GM23338 (cell line): ENCODE measurements around the gene GATM. TPM values are rescaled to one million over a fixed set of nuclear protein-coding genes. Genes with fewer than 3 reads are reported as not detected.

Experiments used
- ATAC-seq: fragments of 200-7000 bp; cut with Tn5 transposase; 3 replicates; pipeline ENCODE4 v1.9.1; 2020
- DNase-seq: peaks from one replicate; pipeline ENCODE4 v3.0.0-alpha.2; 2015; ENCODE audit warnings: low spot score
- H2AFZ ChIP-seq: fragments of 200-600 bp; sonication (generic); 2 replicates; pipeline ENCODE4 v1.8.0; 2016; ENCODE audit warnings: antibody characterized with exemption, mild to moderate bottlenecking, moderate library complexity
- H3F3A ChIP-seq: fragments of 200-600 bp; sonication (generic); replicated peaks from 2 replicates; pipeline ENCODE4 v1.8.0; 2017; ENCODE audit warnings: antibody characterized with exemption, mixed run types, low read depth
- H3K27ac ChIP-seq: fragments of 200-600 bp; sonication (generic); 2 replicates; pipeline ENCODE4 v1.6.1; 2016; ENCODE audit warnings: low read depth
- H3K27me3 ChIP-seq: fragments of 200-600 bp; sonication (generic); 2 replicates; pipeline ENCODE4 v1.8.0; 2016; ENCODE audit warnings: mild to moderate bottlenecking, mixed run types, moderate library complexity; ENCODE audit not compliant: insufficient read depth
- H3K36me3 ChIP-seq: fragments of 200-600 bp; sonication (generic); 2 replicates; pipeline ENCODE4 v1.8.0; 2016; ENCODE audit warnings: mild to moderate bottlenecking; ENCODE audit not compliant: insufficient read depth
- H3K4me1 ChIP-seq: fragments of 200-600 bp; sonication (generic); 2 replicates; pipeline ENCODE4 v1.8.0; 2016; ENCODE audit warnings: mild to moderate bottlenecking, moderate library complexity; ENCODE audit not compliant: insufficient read depth
- H3K4me2 ChIP-seq: fragments of 200-600 bp; sonication (generic); 2 replicates; pipeline ENCODE4 v1.7.1; 2017; ENCODE audit warnings: mixed run types
- H3K4me3 ChIP-seq: fragments of 200-600 bp; sonication (generic); 2 replicates; pipeline ENCODE4 v1.6.1; 2016; ENCODE audit warnings: mixed run types
- H3K79me2 ChIP-seq: fragments of 200-600 bp; sonication (generic); replicated peaks from 2 replicates; pipeline ENCODE4 v1.8.0; 2017; ENCODE audit warnings: mild to moderate bottlenecking; ENCODE audit not compliant: insufficient read depth
- H3K9me2 ChIP-seq: fragments of 200-600 bp; sonication (generic); 2 replicates; pipeline ENCODE4 v1.8.0; 2017; ENCODE audit not compliant: insufficient read depth
- H4K20me1 ChIP-seq: fragments of 200-600 bp; sonication (generic); replicated peaks from 2 replicates; pipeline ENCODE4 v1.8.0; 2017; ENCODE audit warnings: mild to moderate bottlenecking; ENCODE audit not compliant: insufficient read depth
- H3K27ac Mint-ChIP-seq: 2 replicates; pipeline ENCODE4 v1.8.0; 2020; ENCODE audit warnings: inconsistent platforms, mild to moderate bottlenecking, moderate library complexity, mixed read lengths
- H3K27me3 Mint-ChIP-seq: 3 replicates; pipeline ENCODE4 v1.8.0; 2022; ENCODE audit warnings: low read depth, mild to moderate bottlenecking, moderate library complexity, mixed read lengths, inconsistent platforms; ENCODE audit not compliant: insufficient read depth, poor library complexity
- H3K36me3 Mint-ChIP-seq: 3 replicates; pipeline ENCODE4 v1.8.0; 2021; ENCODE audit warnings: low read depth, mild to moderate bottlenecking, inconsistent platforms, moderate library complexity, mixed read lengths
- H3K4me1 Mint-ChIP-seq: 3 replicates; pipeline ENCODE4 v1.8.0; 2020; ENCODE audit warnings: mild to moderate bottlenecking, inconsistent platforms, mixed read lengths
- H3K4me3 Mint-ChIP-seq: 3 replicates; pipeline ENCODE4 v1.8.0; 2021; ENCODE audit warnings: moderate library complexity, mild to moderate bottlenecking, inconsistent platforms, mixed read lengths
- H3K9me3 Mint-ChIP-seq: 3 replicates; pipeline ENCODE4 v1.8.0; 2020; ENCODE audit warnings: moderate library complexity, mild to moderate bottlenecking, inconsistent platforms, mixed read lengths
- CREB1 ChIP-seq: fragments of 250-450 bp; sonication (Bioruptor Pico); IDR thresholded peaks from 2 replicates; pipeline ENCODE4 v1.5.0; 2020; ENCODE audit warnings: low read depth, mild to moderate bottlenecking, moderate library complexity
- EZH2phosphoT487 ChIP-seq: fragments of 200-600 bp; sonication (generic); IDR thresholded peaks from one replicate; pipeline ENCODE4 v1.8.1; 2018; ENCODE audit warnings: antibody characterized with exemption; ENCODE audit not compliant: unreplicated experiment
- POLR2AphosphoS5 ChIP-seq: IDR thresholded peaks from 2 replicates; pipeline ENCODE4 v1.6.1; 2016; ENCODE audit warnings: antibody characterized with exemption, low read depth
- STAT1 ChIP-seq: IDR thresholded peaks from one replicate; pipeline ENCODE4 v1.6.1; 2016; ENCODE audit warnings: antibody characterized with exemption; ENCODE audit not compliant: unreplicated experiment
- ZNF331 ChIP-seq: fragments of 250-450 bp; sonication (Bioruptor Pico); IDR thresholded peaks from 2 replicates; pipeline ENCODE4 v1.5.0; 2020; ENCODE audit warnings: low read depth, mild to moderate bottlenecking, moderate library complexity
- polyA plus RNA-seq: library from polyadenylated mRNA; unstranded; fragments of >200 nt; fragmentation: Nextera tagmentation; extraction: Ambion mirVana; gene quantifications from 2 replicates; pipeline ENCODE4 v1.2.1, GENCODE V29; 2016
- total RNA-seq: library from RNA; depleted of rRNA; stranded (reverse); fragments of >200 nt; shearing (Covaris generic); gene quantifications from 2 replicates; pipeline ENCODE4 v1.2.3, GENCODE V29; 2014
- TF ChIP-seq, protein P1 (sequence below), 2 experiments: fragments of 200-600 bp in 1 of 2; sonication (generic) in 1 of 2; conservative IDR thresholded peaks; 2 replicates each; pipeline versions ENCODE4 v1.5.1 to v1.6.1; 2016 to 2017; ENCODE audit warnings: antibody characterized with exemption in 2 of 2, low read depth in 2 of 2, mild to moderate bottlenecking in 2 of 2, moderate library complexity in 1 of 2
- TF ChIP-seq, protein P2 (sequence below): IDR thresholded peaks from one replicate; pipeline ENCODE4 v1.6.1; 2018; ENCODE audit warnings: antibody characterized with exemption; ENCODE audit not compliant: unreplicated experiment

GATM gene
- total and polyA plus RNA-seq, 2 experiments from 2014 or later, result 8.5 to 17.5 TPM

DNA sequence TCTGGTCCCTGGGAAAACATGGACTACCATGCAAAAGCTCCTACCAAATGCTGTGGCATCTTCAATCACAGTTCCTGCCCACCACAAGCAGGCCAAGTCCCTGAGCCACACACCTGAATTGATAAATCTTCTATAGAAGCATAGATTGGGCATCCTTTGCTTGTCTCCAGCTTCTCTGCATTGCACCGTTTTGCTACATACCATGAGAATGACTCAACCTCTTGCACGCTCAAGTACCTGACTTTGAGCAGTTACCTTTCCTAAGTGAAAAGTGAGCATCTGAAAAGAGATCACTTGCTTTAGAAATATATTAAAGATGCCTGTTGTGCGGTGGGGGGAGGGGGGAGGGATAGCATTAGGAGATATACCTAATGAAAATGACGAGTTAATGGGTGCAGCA lies 31.3 kb downstream of the GATM start:
- Mint-ChIP-seq H3K9me3 (no peaks in the 10 kb centered on the region), H3K27ac (no peak overlapping the region), H3K27me3 (no peaks in the 10 kb centered on the region), H3K4me1 (no peaks in the 10 kb centered on the region), H3K4me3 (no peak overlapping the region), H3K36me3 (no peaks in the 10 kb centered on the region)
- Histone ChIP-seq H3K27me3 (no peaks in the 10 kb centered on the region), H3K27ac (no peak overlapping the region), H3K4me1 (no peaks in the 10 kb centered on the region), H3K4me2 (no peak overlapping the region), H2AFZ (peak overlapping the region; percentile 28; the same call in 1 of the 2 replicates), H3K4me3 (no peak overlapping the region), H3K79me2 (no peaks in the 10 kb centered on the region), H3K36me3 (no peaks in the 10 kb centered on the region), H4K20me1 (no peaks in the 10 kb centered on the region), H3F3A (no peaks in the 10 kb centered on the region), H3K9me2 (no peaks in the 10 kb centered on the region)
- ATAC-seq (no peak), DNase-seq (no peak)
- no peak for TF ChIP-seq POLR2AphosphoS5
- TF ChIP-seq CREB1 (CRISPR knock-in tag), result no peak
- no peak for TF ChIP-seq ZNF331 (CRISPR knock-in tag)

DNA sequence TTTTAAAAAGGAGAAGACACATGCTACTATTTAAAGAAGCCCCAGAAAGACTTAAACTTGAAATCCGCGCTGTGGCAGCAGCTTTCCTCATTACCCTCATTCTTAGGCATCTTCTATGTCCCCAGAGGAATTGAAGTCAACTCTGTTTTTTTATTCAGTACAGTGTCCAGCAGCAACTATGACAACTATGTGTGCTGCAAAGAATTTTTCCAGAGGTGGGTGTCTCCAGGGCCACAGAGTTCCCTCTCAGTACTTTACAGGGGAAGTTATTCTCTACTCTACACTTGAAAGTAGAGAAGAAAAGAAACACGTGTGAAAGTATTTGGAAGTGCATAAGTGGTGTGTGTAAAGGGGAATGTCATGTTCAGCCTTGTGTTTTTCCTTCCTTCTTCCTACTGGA lies 32.0 kb downstream of the GATM start:
- DNase-seq, result no peak
- H3K4me3 ChIP-seq, result no peak overlapping the region
- no peak overlapping the region for H3K27ac ChIP-seq
- H3F3A ChIP-seq, result no peaks in the 10 kb centered on the region
- H4K20me1 ChIP-seq, result no peaks in the 10 kb centered on the region
- Mint-ChIP-seq H3K9me3 (no peaks in the 10 kb centered on the region), H3K36me3 (no peaks in the 10 kb centered on the region), H3K4me3 (no peak overlapping the region), H3K4me1 (no peaks in the 10 kb centered on the region), H3K27me3 (no peaks in the 10 kb centered on the region), H3K27ac (no peak overlapping the region)
- H3K36me3 ChIP-seq, result no peaks in the 10 kb centered on the region
- no peak overlapping the region for H3K4me2 ChIP-seq
- no peaks in the 10 kb centered on the region for H3K9me2 ChIP-seq
- H3K79me2 ChIP-seq, result no peaks in the 10 kb centered on the region
- no peaks in the 10 kb centered on the region for H3K27me3 ChIP-seq
- TF ChIP-seq EZH2phosphoT487, result no peak
- TF ChIP-seq STAT1, result no peak
- H3K4me1 ChIP-seq, result no peaks in the 10 kb centered on the region
- peak overlapping the region; percentile 28; the same call in 1 of the 2 replicates for H2AFZ ChIP-seq
- ATAC-seq, result no peak

DNA sequence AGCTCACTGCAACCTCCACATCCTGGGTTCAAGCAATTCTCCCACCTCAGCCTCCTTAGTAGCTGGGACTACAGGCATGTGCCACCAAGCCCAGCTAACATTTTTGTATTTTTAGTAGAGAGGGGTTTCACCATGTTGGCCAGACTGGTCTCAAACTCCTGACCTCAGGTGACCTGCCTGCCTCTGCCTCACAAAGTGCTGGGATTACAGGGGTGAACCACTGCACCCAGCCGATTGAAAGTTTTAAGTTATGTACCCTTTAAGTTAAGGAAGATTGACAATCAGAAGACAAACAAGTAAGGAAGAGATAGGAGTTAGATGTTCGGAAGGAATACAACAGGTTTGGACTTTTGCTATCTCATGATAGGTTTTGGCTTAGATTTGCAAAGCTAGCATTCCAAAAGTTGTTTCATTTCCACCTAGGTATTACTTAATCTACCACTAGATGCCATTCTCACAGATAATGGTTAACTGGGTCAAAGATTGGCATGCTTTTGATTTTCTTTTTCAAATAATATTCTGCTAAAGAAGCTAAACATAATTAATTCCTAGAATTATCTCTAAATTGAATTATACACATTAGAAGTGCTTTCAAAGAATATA lies 35.0 kb downstream of the GATM start:
- Mint-ChIP-seq H3K27me3 (no peaks in the 10 kb centered on the region), H3K36me3 (no peaks in the 10 kb centered on the region), H3K9me3 (no peaks in the 10 kb centered on the region), H3K27ac (no peak overlapping the region), H3K4me3 (no peak overlapping the region), H3K4me1 (no peaks in the 10 kb centered on the region)
- no peak overlapping the region for H2AFZ ChIP-seq
- no peaks in the 10 kb centered on the region for H3F3A ChIP-seq
- no peak overlapping the region for H3K4me3 ChIP-seq
- no peaks in the 10 kb centered on the region for H3K4me1 ChIP-seq
- no peaks in the 10 kb centered on the region for H3K36me3 ChIP-seq
- ATAC-seq (no peak), DNase-seq (no peak)
- no peaks in the 10 kb centered on the region for H3K9me2 ChIP-seq
- no peaks in the 10 kb centered on the region for H3K27me3 ChIP-seq
- H4K20me1 ChIP-seq, result no peaks in the 10 kb centered on the region
- H3K4me2 ChIP-seq, result no peak overlapping the region
- H3K79me2 ChIP-seq, result no peaks in the 10 kb centered on the region
- H3K27ac ChIP-seq, result no peak overlapping the region
- TF ChIP-seq EZH2phosphoT487, result no peak
- TF ChIP-seq, protein P1, sequence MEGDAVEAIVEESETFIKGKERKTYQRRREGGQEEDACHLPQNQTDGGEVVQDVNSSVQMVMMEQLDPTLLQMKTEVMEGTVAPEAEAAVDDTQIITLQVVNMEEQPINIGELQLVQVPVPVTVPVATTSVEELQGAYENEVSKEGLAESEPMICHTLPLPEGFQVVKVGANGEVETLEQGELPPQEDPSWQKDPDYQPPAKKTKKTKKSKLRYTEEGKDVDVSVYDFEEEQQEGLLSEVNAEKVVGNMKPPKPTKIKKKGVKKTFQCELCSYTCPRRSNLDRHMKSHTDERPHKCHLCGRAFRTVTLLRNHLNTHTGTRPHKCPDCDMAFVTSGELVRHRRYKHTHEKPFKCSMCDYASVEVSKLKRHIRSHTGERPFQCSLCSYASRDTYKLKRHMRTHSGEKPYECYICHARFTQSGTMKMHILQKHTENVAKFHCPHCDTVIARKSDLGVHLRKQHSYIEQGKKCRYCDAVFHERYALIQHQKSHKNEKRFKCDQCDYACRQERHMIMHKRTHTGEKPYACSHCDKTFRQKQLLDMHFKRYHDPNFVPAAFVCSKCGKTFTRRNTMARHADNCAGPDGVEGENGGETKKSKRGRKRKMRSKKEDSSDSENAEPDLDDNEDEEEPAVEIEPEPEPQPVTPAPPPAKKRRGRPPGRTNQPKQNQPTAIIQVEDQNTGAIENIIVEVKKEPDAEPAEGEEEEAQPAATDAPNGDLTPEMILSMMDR (conservative IDR thresholded peaks at IDR 0.05; ENCODE audit: low read depth in 2 of 2), result no peak
- TF ChIP-seq, protein P2, sequence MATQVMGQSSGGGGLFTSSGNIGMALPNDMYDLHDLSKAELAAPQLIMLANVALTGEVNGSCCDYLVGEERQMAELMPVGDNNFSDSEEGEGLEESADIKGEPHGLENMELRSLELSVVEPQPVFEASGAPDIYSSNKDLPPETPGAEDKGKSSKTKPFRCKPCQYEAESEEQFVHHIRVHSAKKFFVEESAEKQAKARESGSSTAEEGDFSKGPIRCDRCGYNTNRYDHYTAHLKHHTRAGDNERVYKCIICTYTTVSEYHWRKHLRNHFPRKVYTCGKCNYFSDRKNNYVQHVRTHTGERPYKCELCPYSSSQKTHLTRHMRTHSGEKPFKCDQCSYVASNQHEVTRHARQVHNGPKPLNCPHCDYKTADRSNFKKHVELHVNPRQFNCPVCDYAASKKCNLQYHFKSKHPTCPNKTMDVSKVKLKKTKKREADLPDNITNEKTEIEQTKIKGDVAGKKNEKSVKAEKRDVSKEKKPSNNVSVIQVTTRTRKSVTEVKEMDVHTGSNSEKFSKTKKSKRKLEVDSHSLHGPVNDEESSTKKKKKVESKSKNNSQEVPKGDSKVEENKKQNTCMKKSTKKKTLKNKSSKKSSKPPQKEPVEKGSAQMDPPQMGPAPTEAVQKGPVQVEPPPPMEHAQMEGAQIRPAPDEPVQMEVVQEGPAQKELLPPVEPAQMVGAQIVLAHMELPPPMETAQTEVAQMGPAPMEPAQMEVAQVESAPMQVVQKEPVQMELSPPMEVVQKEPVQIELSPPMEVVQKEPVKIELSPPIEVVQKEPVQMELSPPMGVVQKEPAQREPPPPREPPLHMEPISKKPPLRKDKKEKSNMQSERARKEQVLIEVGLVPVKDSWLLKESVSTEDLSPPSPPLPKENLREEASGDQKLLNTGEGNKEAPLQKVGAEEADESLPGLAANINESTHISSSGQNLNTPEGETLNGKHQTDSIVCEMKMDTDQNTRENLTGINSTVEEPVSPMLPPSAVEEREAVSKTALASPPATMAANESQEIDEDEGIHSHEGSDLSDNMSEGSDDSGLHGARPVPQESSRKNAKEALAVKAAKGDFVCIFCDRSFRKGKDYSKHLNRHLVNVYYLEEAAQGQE, result no peak
